ENCODE data around the gene ANO4.

DNA sequence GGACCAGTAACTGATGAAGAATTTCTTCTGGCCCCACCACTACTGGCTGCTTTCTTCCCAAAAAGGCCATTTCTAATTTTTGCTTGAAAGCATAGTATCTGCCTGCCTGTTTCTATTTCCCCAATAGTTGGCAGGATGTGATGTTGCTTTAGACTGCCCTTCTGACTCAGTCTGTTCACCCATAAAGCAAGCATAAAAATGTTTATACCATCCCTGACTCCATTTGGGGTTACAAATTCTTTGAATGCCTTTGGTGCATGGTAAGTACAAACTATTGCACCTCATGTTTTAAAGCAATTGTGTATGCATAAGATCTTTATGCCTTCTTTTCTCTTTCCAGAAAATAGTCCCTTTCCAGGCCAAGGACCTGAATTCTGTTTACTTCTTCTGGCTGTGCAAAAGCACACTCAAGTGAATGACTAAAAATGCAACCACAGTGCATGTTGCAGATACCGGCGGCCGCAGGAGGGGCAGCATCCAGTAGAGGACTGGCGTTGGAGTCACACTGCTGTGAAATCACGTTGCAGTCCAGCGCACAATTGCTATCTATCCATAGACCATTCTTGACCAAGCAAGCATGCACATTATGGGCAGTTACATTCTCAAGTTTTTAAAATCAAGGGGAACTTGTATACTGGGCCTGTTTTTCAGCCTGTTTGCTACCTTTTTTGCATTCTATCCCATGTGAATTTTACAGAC, 333.1 kb downstream of the ANO4 start:
- no peak for TF ChIP-seq EZH2 (IDR thresholded peaks at IDR 0.05; ENCODE audit: low read length)
- TF ChIP-seq, protein P1, sequence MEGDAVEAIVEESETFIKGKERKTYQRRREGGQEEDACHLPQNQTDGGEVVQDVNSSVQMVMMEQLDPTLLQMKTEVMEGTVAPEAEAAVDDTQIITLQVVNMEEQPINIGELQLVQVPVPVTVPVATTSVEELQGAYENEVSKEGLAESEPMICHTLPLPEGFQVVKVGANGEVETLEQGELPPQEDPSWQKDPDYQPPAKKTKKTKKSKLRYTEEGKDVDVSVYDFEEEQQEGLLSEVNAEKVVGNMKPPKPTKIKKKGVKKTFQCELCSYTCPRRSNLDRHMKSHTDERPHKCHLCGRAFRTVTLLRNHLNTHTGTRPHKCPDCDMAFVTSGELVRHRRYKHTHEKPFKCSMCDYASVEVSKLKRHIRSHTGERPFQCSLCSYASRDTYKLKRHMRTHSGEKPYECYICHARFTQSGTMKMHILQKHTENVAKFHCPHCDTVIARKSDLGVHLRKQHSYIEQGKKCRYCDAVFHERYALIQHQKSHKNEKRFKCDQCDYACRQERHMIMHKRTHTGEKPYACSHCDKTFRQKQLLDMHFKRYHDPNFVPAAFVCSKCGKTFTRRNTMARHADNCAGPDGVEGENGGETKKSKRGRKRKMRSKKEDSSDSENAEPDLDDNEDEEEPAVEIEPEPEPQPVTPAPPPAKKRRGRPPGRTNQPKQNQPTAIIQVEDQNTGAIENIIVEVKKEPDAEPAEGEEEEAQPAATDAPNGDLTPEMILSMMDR (optimal IDR thresholded peaks at IDR 0.05 in 1 of 3, IDR thresholded peaks at IDR 0.05 in 1 of 3, conservative IDR thresholded peaks at IDR 0.05 in 1 of 3; ENCODE audit: extremely low read depth in 1 of 3, insufficient read depth in 2 of 3, low read length in 3 of 3) = no peak

All from keratinocyte (primary cell).